Bronchial epithelial cell (primary cell): ENCODE data around the gene OPRD1. TPM values are rescaled to one million over a fixed set of nuclear protein-coding genes. Genes with fewer than 3 reads are reported as not detected.

ENCODE experiments used
- DNase-seq: peaks from one replicate; pipeline ENCODE4 v3.0.0-alpha.2; 2010; ENCODE audit warnings: low read depth
- FAIRE-seq: peaks from 2 replicates; lab custom pipeline; 2011; peaks lifted over from hg19 to GRCh38; lab: Jason Lieb, UNC
- H3K27me3 ChIP-seq: 2 replicates; pipeline ENCODE4 v1.5.1; 2011; ENCODE audit warnings: low read length; ENCODE audit not compliant: control insufficient read depth, insufficient read depth
- H3K36me3 ChIP-seq: 2 replicates; pipeline ENCODE4 v1.5.1; 2011; ENCODE audit warnings: low read length; ENCODE audit not compliant: control insufficient read depth, insufficient read depth
- H3K4me3 ChIP-seq: 2 replicates; pipeline ENCODE4 v1.5.1; 2011; ENCODE audit warnings: mild to moderate bottlenecking, low read depth, low read length, control low read depth
- CTCF ChIP-seq: IDR thresholded peaks from 2 replicates; pipeline ENCODE4 v1.5.1; 2011; ENCODE audit warnings: mild to moderate bottlenecking, moderate library complexity, low read length, control low read depth, inconsistent platforms; ENCODE audit not compliant: insufficient read depth, severe bottlenecking
- total RNA-seq: library from RNA; depleted of rRNA; stranded (reverse); fragments of >200 nt; gene quantifications from 2 replicates; pipeline ENCODE4 v1.2.1, GENCODE V29; 2014

Gene OPRD1
- total RNA-seq, 1 donor from 2014 or later: under 0.01 TPM

- Histone ChIP-seq H3K27me3 (no peaks in the 10 kb centered on the region), H3K4me3 (no peak overlapping the region), H3K36me3 (peaks cover 4% of the 10 kb centered on the region)
- TF ChIP-seq CTCF: no peak
- FAIRE-seq: no peak
- DNase-seq: no peak
These were observed 77.4 kb downstream of the OPRD1 start for GRCh38 chr1:28889357-28889756.

- no peak for FAIRE-seq
- TF ChIP-seq CTCF: no peak
- H3K4me3 ChIP-seq: no peak overlapping the region
- H3K36me3 ChIP-seq: peaks cover 4% of the 10 kb centered on the region
- DNase-seq: no peak
- no peaks in the 10 kb centered on the region for H3K27me3 ChIP-seq
These were observed 78.5 kb downstream of the OPRD1 start for GRCh38 chr1:28890435-28890834.

- FAIRE-seq (no peak), DNase-seq (no peak)
- no peak for TF ChIP-seq CTCF
- Histone ChIP-seq H3K4me3 (no peak overlapping the region), H3K36me3 (peaks cover 4% of the 10 kb centered on the region), H3K27me3 (no peaks in the 10 kb centered on the region)
These were observed 78.9 kb downstream of the OPRD1 start for GRCh38 chr1:28890836-28891235.

GRCh38 chr1:28891256-28891655 is 79.3 kb downstream of the OPRD1 start:
- no peak for DNase-seq
- no peaks in the 10 kb centered on the region for H3K27me3 ChIP-seq
- H3K36me3 ChIP-seq: peaks cover 4% of the 10 kb centered on the region
- TF ChIP-seq CTCF: no peak
- H3K4me3 ChIP-seq: no peak overlapping the region
- no peak for FAIRE-seq

GRCh38 chr1:28893403-28894102 is 81.6 kb downstream of the OPRD1 start:
- no peak for DNase-seq
- FAIRE-seq: no peak
- Histone ChIP-seq H3K27me3 (no peaks in the 10 kb centered on the region), H3K4me3 (no peak overlapping the region), H3K36me3 (peaks cover 4% of the 10 kb centered on the region)
- TF ChIP-seq CTCF: peak; percentile 29

GRCh38 chr1:28894785-28895184 is 82.8 kb downstream of the OPRD1 start:
- no peak for TF ChIP-seq CTCF
- Histone ChIP-seq H3K36me3 (peaks cover 4% of the 10 kb centered on the region), H3K27me3 (no peaks in the 10 kb centered on the region), H3K4me3 (no peak overlapping the region)
- DNase-seq: no peak
- no peak for FAIRE-seq
